GM23338 (cell line): ENCODE results near the gene NINL. TPM values are rescaled to one million over a fixed set of nuclear protein-coding genes. Genes with fewer than 3 reads are reported as not detected.

Experiments used
- ATAC-seq: fragments of 200-7000 bp; cut with Tn5 transposase; 3 replicates; pipeline ENCODE4 v1.9.1; 2020
- DNase-seq: peaks from one replicate; pipeline ENCODE4 v3.0.0-alpha.2; 2015; ENCODE audit warnings: low spot score
- H2AFZ ChIP-seq: fragments of 200-600 bp; sonication (generic); 2 replicates; pipeline ENCODE4 v1.8.0; 2016; ENCODE audit warnings: antibody characterized with exemption, mild to moderate bottlenecking, moderate library complexity
- H3F3A ChIP-seq: fragments of 200-600 bp; sonication (generic); replicated peaks from 2 replicates; pipeline ENCODE4 v1.8.0; 2017; ENCODE audit warnings: antibody characterized with exemption, mixed run types, low read depth
- H3K27ac ChIP-seq: fragments of 200-600 bp; sonication (generic); 2 replicates; pipeline ENCODE4 v1.6.1; 2016; ENCODE audit warnings: low read depth
- H3K27me3 ChIP-seq: fragments of 200-600 bp; sonication (generic); 2 replicates; pipeline ENCODE4 v1.8.0; 2016; ENCODE audit warnings: mild to moderate bottlenecking, mixed run types, moderate library complexity; ENCODE audit not compliant: insufficient read depth
- H3K36me3 ChIP-seq: fragments of 200-600 bp; sonication (generic); 2 replicates; pipeline ENCODE4 v1.8.0; 2016; ENCODE audit warnings: mild to moderate bottlenecking; ENCODE audit not compliant: insufficient read depth
- H3K4me1 ChIP-seq: fragments of 200-600 bp; sonication (generic); 2 replicates; pipeline ENCODE4 v1.8.0; 2016; ENCODE audit warnings: mild to moderate bottlenecking, moderate library complexity; ENCODE audit not compliant: insufficient read depth
- H3K4me2 ChIP-seq: fragments of 200-600 bp; sonication (generic); 2 replicates; pipeline ENCODE4 v1.7.1; 2017; ENCODE audit warnings: mixed run types
- H3K4me3 ChIP-seq: fragments of 200-600 bp; sonication (generic); 2 replicates; pipeline ENCODE4 v1.6.1; 2016; ENCODE audit warnings: mixed run types
- H3K79me2 ChIP-seq: fragments of 200-600 bp; sonication (generic); replicated peaks from 2 replicates; pipeline ENCODE4 v1.8.0; 2017; ENCODE audit warnings: mild to moderate bottlenecking; ENCODE audit not compliant: insufficient read depth
- H3K9me2 ChIP-seq: fragments of 200-600 bp; sonication (generic); 2 replicates; pipeline ENCODE4 v1.8.0; 2017; ENCODE audit not compliant: insufficient read depth
- H4K20me1 ChIP-seq: fragments of 200-600 bp; sonication (generic); replicated peaks from 2 replicates; pipeline ENCODE4 v1.8.0; 2017; ENCODE audit warnings: mild to moderate bottlenecking; ENCODE audit not compliant: insufficient read depth
- H3K27ac Mint-ChIP-seq: 2 replicates; pipeline ENCODE4 v1.8.0; 2020; ENCODE audit warnings: inconsistent platforms, mild to moderate bottlenecking, moderate library complexity, mixed read lengths
- H3K27me3 Mint-ChIP-seq: 3 replicates; pipeline ENCODE4 v1.8.0; 2022; ENCODE audit warnings: low read depth, mild to moderate bottlenecking, moderate library complexity, mixed read lengths, inconsistent platforms; ENCODE audit not compliant: insufficient read depth, poor library complexity
- H3K36me3 Mint-ChIP-seq: 3 replicates; pipeline ENCODE4 v1.8.0; 2021; ENCODE audit warnings: low read depth, mild to moderate bottlenecking, inconsistent platforms, moderate library complexity, mixed read lengths
- H3K4me1 Mint-ChIP-seq: 3 replicates; pipeline ENCODE4 v1.8.0; 2020; ENCODE audit warnings: mild to moderate bottlenecking, inconsistent platforms, mixed read lengths
- H3K4me3 Mint-ChIP-seq: 3 replicates; pipeline ENCODE4 v1.8.0; 2021; ENCODE audit warnings: moderate library complexity, mild to moderate bottlenecking, inconsistent platforms, mixed read lengths
- H3K9me3 Mint-ChIP-seq: 3 replicates; pipeline ENCODE4 v1.8.0; 2020; ENCODE audit warnings: moderate library complexity, mild to moderate bottlenecking, inconsistent platforms, mixed read lengths
- CREB1 ChIP-seq: fragments of 250-450 bp; sonication (Bioruptor Pico); IDR thresholded peaks from 2 replicates; pipeline ENCODE4 v1.5.0; 2020; ENCODE audit warnings: low read depth, mild to moderate bottlenecking, moderate library complexity
- CTCF ChIP-seq, 2 experiments: fragments of 200-600 bp in 1 of 2; sonication (generic) in 1 of 2; conservative IDR thresholded peaks; 2 replicates each; pipeline versions ENCODE4 v1.5.1 to v1.6.1; 2016 to 2017; ENCODE audit warnings: antibody characterized with exemption in 2 of 2, low read depth in 2 of 2, mild to moderate bottlenecking in 2 of 2, moderate library complexity in 1 of 2
- ETS1 ChIP-seq: IDR thresholded peaks from 2 replicates; pipeline ENCODE4 v1.6.1; 2016; ENCODE audit warnings: antibody characterized with exemption
- EZH2 ChIP-seq: fragments of 200-600 bp; sonication (generic); IDR thresholded peaks from one replicate; pipeline ENCODE4 v1.8.0; 2017; ENCODE audit warnings: antibody characterized with exemption, mild to moderate bottlenecking, low read depth; ENCODE audit not compliant: unreplicated experiment
- EZH2phosphoT487 ChIP-seq: fragments of 200-600 bp; sonication (generic); IDR thresholded peaks from one replicate; pipeline ENCODE4 v1.8.1; 2018; ENCODE audit warnings: antibody characterized with exemption; ENCODE audit not compliant: unreplicated experiment
- JUNB ChIP-seq: IDR thresholded peaks from one replicate; pipeline ENCODE4 v1.6.1; 2016; ENCODE audit warnings: antibody characterized with exemption; ENCODE audit not compliant: unreplicated experiment
- NANOG ChIP-seq: IDR thresholded peaks from 2 replicates; pipeline ENCODE4 v1.6.1; 2016; ENCODE audit warnings: antibody characterized with exemption, borderline replicate concordance
- POLR2AphosphoS5 ChIP-seq: IDR thresholded peaks from 2 replicates; pipeline ENCODE4 v1.6.1; 2016; ENCODE audit warnings: antibody characterized with exemption, low read depth
- REST ChIP-seq: IDR thresholded peaks from one replicate; pipeline ENCODE4 v1.6.1; 2018; ENCODE audit warnings: antibody characterized with exemption; ENCODE audit not compliant: unreplicated experiment
- STAT1 ChIP-seq: IDR thresholded peaks from one replicate; pipeline ENCODE4 v1.6.1; 2016; ENCODE audit warnings: antibody characterized with exemption; ENCODE audit not compliant: unreplicated experiment
- ZNF114 ChIP-seq: fragments of 250-450 bp; sonication (Bioruptor Pico); IDR thresholded peaks from 2 replicates; pipeline ENCODE4 v1.5.0; 2020; ENCODE audit warnings: mild to moderate bottlenecking, moderate library complexity
- ZNF331 ChIP-seq: fragments of 250-450 bp; sonication (Bioruptor Pico); IDR thresholded peaks from 2 replicates; pipeline ENCODE4 v1.5.0; 2020; ENCODE audit warnings: low read depth, mild to moderate bottlenecking, moderate library complexity
- polyA plus RNA-seq: library from polyadenylated mRNA; unstranded; fragments of >200 nt; fragmentation: Nextera tagmentation; extraction: Ambion mirVana; gene quantifications from 2 replicates; pipeline ENCODE4 v1.2.1, GENCODE V29; 2016
- total RNA-seq: library from RNA; depleted of rRNA; stranded (reverse); fragments of >200 nt; shearing (Covaris generic); gene quantifications from 2 replicates; pipeline ENCODE4 v1.2.3, GENCODE V29; 2014

Gene NINL
- total and polyA plus RNA-seq, 2 experiments from 2014 or later, result 18.0 to 31.2 TPM

- TF ChIP-seq ZNF331 (CRISPR knock-in tag), result no peak
- no peak for TF ChIP-seq EZH2phosphoT487
- TF ChIP-seq EZH2, result no peak
- TF ChIP-seq POLR2AphosphoS5, result no peak
- no peak for TF ChIP-seq NANOG
- TF ChIP-seq ETS1, result no peak
- TF ChIP-seq STAT1, result no peak
- no peak for TF ChIP-seq CTCF (conservative IDR thresholded peaks at IDR 0.05; ENCODE audit: low read depth in 2 of 2)
- TF ChIP-seq CREB1 (CRISPR knock-in tag), result no peak
- no peak for TF ChIP-seq JUNB
- TF ChIP-seq ZNF114 (CRISPR knock-in tag), result no peak
Measured at GRCh38 chr20:25622450-25623224, 37.3 kb upstream of the NINL start (continued).

- Mint-ChIP-seq H3K27ac (no peak overlapping the region), H3K4me3 (peak overlapping the region; percentile 81), H3K36me3 (peaks cover 10% of the 10 kb centered on the region; the same call in 2 of the 3 replicates), H3K4me1 (peaks cover 46% of the 10 kb centered on the region), H3K27me3 (peaks cover 18% of the 10 kb centered on the region), H3K9me3 (peaks cover 9% of the 10 kb centered on the region; the same call in 2 of the 3 replicates)
- H4K20me1 ChIP-seq, result no peaks in the 10 kb centered on the region; the same call in 1 of the 2 replicates
- H3K9me2 ChIP-seq, result no peaks in the 10 kb centered on the region
- H3K27me3 ChIP-seq, result peaks cover 27% of the 10 kb centered on the region
- H3K36me3 ChIP-seq, result no peaks in the 10 kb centered on the region
- peaks cover 2% of the 10 kb centered on the region; the same call in 1 of the 2 replicates for H3F3A ChIP-seq
- no peak for DNase-seq
- peak overlapping the region; percentile 81 for H3K4me3 ChIP-seq
- no peak overlapping the region for H3K27ac ChIP-seq
- no peak overlapping the region for H2AFZ ChIP-seq
- peaks cover 54% of the 10 kb centered on the region for H3K79me2 ChIP-seq
- peaks cover 31% of the 10 kb centered on the region for H3K4me1 ChIP-seq
- no peak for ATAC-seq
- peak overlapping the region; percentile 95 for H3K4me2 ChIP-seq
- no peak for TF ChIP-seq EZH2
- no peak for TF ChIP-seq CREB1 (CRISPR knock-in tag)
- no peak for TF ChIP-seq ZNF331 (CRISPR knock-in tag)
- no peak for TF ChIP-seq ZNF114 (CRISPR knock-in tag)
- TF ChIP-seq JUNB, result no peak
- no peak for TF ChIP-seq ETS1
- no peak for TF ChIP-seq REST
- TF ChIP-seq EZH2phosphoT487, result no peak
- TF ChIP-seq CTCF (conservative IDR thresholded peaks at IDR 0.05; ENCODE audit: low read depth in 2 of 2), result no peak
Measured at GRCh38 chr20:25622049-25622448, 36.7 kb upstream of the NINL start.
